ENCODE data around the gene DPYSL5. TPM values are rescaled to one million over a fixed set of nuclear protein-coding genes. Genes with fewer than 3 reads are reported as not detected.

The DPYSL5 gene
- total and polyA plus RNA-seq, 2 of the 8 experiments (the other 6 are each of a cell fraction or from before 2014, with no cell fraction given): 11.9 to 16.4 TPM

GRCh38 chr2:26946841-26947784 lies 99.2 kb downstream of the DPYSL5 start:
- peaks cover 5% of the 10 kb centered on the region for H3K23me2 ChIP-seq (ENCODE audit: low read depth, low read length)
- H2BK20ac ChIP-seq (ENCODE audit: low read length): no peak overlapping the region
- no peaks in the 10 kb centered on the region; a peak in 2 of 8 replicates for H3K36me3 ChIP-seq (ENCODE audit: control insufficient read depth in 2 of 4, insufficient read depth in 4 of 4, low read length in 3 of 4)
- H2BK5ac ChIP-seq (ENCODE audit: low read depth, low read length): no peak overlapping the region
- H3K9ac ChIP-seq (replicated peaks in 1 of 4; ENCODE audit: extremely low read depth in 1 of 4, low read depth in 3 of 4, low read length in 3 of 4): no peak overlapping the region
- no peaks in the 10 kb centered on the region for H3K79me2 ChIP-seq (ENCODE audit: control insufficient read depth in 1 of 2, insufficient read depth in 2 of 2, low read length in 2 of 2)
- H3K18ac ChIP-seq (ENCODE audit: extremely low read depth, low read length): no peak overlapping the region
- H2BK15ac ChIP-seq (ENCODE audit: low read length): no peak overlapping the region
- H3K27ac ChIP-seq (ENCODE audit: low read depth, low read length): no peak overlapping the region
- H2BK120ac ChIP-seq (replicated peaks; ENCODE audit: low read depth, low read length): no peak overlapping the region
- no peaks in the 10 kb centered on the region for H3K9me3 ChIP-seq (ENCODE audit: insufficient read depth in 2 of 2, low read depth in 1 of 2, low read length in 1 of 2)
- H3K4me2 ChIP-seq (ENCODE audit: insufficient read depth in 1 of 2, low read depth in 2 of 2, low read length in 2 of 2): no peak overlapping the region
- ChIA-PET POLR2A (ENCODE audit: partially characterized antibody) (no interaction called here), CTCF (ENCODE audit: partially characterized antibody) (interaction anchor here (0.7 to 9.7 kb wide), 5 partner anchors 8 to 103 kb away, joined by 3 to 63 read pairs (median 3); no protein-coding TSS in a partner anchor)
- H4K91ac ChIP-seq (replicated peaks; ENCODE audit: insufficient read length, low read length): no peak overlapping the region
- no peak overlapping the region for H3K4me3 ChIP-seq (ENCODE audit: extremely low read depth in 1 of 4, insufficient read depth in 2 of 4, low read depth in 3 of 4, low read length in 4 of 4)
- DNase-seq (ENCODE audit: low read depth in 1 of 2, low spot score in 2 of 2) (no peak), FAIRE-seq (no peak)
- H4K8ac ChIP-seq (ENCODE audit: extremely low read depth, insufficient read depth, low read length): no peak overlapping the region
- no peak overlapping the region for H2AK5ac ChIP-seq (ENCODE audit: low read depth, low read length)
- no peak overlapping the region for H3K56ac ChIP-seq (replicated peaks; ENCODE audit: insufficient read length, low read depth, low read length)
- no peak overlapping the region for H3K23ac ChIP-seq (ENCODE audit: insufficient read length)
- H4K20me1 ChIP-seq (replicated peaks in 1 of 2; ENCODE audit: control insufficient read depth in 1 of 2, insufficient read depth in 2 of 2, low read length in 2 of 2): peaks cover 2% of the 10 kb centered on the region in 2 experiments
- H3K27me3 ChIP-seq (replicated peaks in 1 of 4; ENCODE audit: control insufficient read depth in 3 of 4, extremely low read depth in 1 of 4, insufficient read depth in 3 of 4, low read length in 3 of 4): peaks cover 0 to 3% (median 0%) of the 10 kb centered on the region in 4 experiments; a peak in 1 of 7 replicates
- no peaks in the 10 kb centered on the region for H3K79me1 ChIP-seq (ENCODE audit: low read depth, low read length)
- no peak overlapping the region for H3K14ac ChIP-seq (ENCODE audit: insufficient read length)
- no peak overlapping the region for H2BK12ac ChIP-seq (ENCODE audit: low read depth, low read length)
- H3K4ac ChIP-seq (replicated peaks; ENCODE audit: insufficient read length, low read depth, low read length): no peak overlapping the region
- no peak overlapping the region for H2AFZ ChIP-seq (ENCODE audit: low read length)
- H4K5ac ChIP-seq (ENCODE audit: insufficient read length, low read depth, low read length): no peak overlapping the region
- peaks cover 2 to 18% (median 6%) of the 10 kb centered on the region in 4 experiments for H3K4me1 ChIP-seq (replicated peaks in 1 of 4; ENCODE audit: control insufficient read depth in 3 of 4, insufficient read depth in 4 of 4, low read length in 3 of 4)
- WGBS, 2 experiments (ENCODE audit: extremely low coverage in 1 of 2, insufficient coverage in 1 of 2, insufficient read length in 1 of 2, insufficient replicate concordance in 2 of 2, low coverage in 1 of 2, low lambda C conversion rate in 2 of 2, missing lambda C conversion rate in 1 of 2): 84% methylated on average over 31 of the region's 34 CpGs; no CpG with 5 or more reads in 1 of the 2 experiments
- no peak for TF ChIP-seq POU5F1 (IDR thresholded peaks at IDR 0.05; ENCODE audit: low read depth, low read length)
- TF ChIP-seq POLR2AphosphoS5 (IDR thresholded peaks at IDR 0.05; ENCODE audit: low read depth, low read length): no peak
- TF ChIP-seq SAP30 (IDR thresholded peaks at IDR 0.05; ENCODE audit: insufficient read depth, insufficient replicate concordance, low read length): no peak
- no peak for TF ChIP-seq TEAD4 (IDR thresholded peaks at IDR 0.05; ENCODE audit: low read depth, low read length)
- no peak for TF ChIP-seq RNF2 (IDR thresholded peaks at IDR 0.05; ENCODE audit: borderline replicate concordance, low read depth, low read length, missing control alignments, poor library complexity, severe bottlenecking)
- TF ChIP-seq KDM5A (IDR thresholded peaks at IDR 0.05; ENCODE audit: low read length): no peak
- TF ChIP-seq TBP (IDR thresholded peaks at IDR 0.05; ENCODE audit: low read depth, low read length): no peak
- TF ChIP-seq RFX5 (IDR thresholded peaks at IDR 0.05; ENCODE audit: borderline replicate concordance, low read depth, low read length): no peak
- no peak for TF ChIP-seq CEBPB (IDR thresholded peaks at IDR 0.05; ENCODE audit: low read depth, low read length)
- TF ChIP-seq ATF2 (IDR thresholded peaks at IDR 0.05; ENCODE audit: low read length): no peak
